GM18858 (cell line): ENCODE measurements around the gene TNFSF8.

Experiments used
- ATAC-seq: cut with Tn5 transposase; IDR thresholded peaks from one replicate; pipeline ENCODE4 v1.9.1; 2021; ENCODE audit not compliant: unreplicated experiment

TNFSF8 gene

GRCh38 chr9:114930056-114930812, at the start of gene TNFSF8:
TNFSF8 (minus strand) TSS chr9:114930591; CDS start chr9:114930303, 288 bp downstream.
- no peak for ATAC-seq

- ATAC-seq, result no peak
Observed at GRCh38 chr9:114973216-114973615, 42.8 kb upstream of the TNFSF8 start.

- no peak for ATAC-seq
Observed at GRCh38 chr9:114972510-114973136, 42.2 kb upstream of the TNFSF8 start.

- no peak for ATAC-seq
Observed at GRCh38 chr9:114969269-114969668, 38.9 kb upstream of the TNFSF8 start.

GRCh38 chr9:114968671-114969070, 38.3 kb upstream of the TNFSF8 start:
- no peak for ATAC-seq

- ATAC-seq, result no peak
Observed at GRCh38 chr9:114965564-114965963, 35.2 kb upstream of the TNFSF8 start.

GRCh38 chr9:114962809-114963208, 32.4 kb upstream of the TNFSF8 start:
- ATAC-seq, result no peak

- no peak for ATAC-seq
Observed at GRCh38 chr9:114960276-114960675, 29.9 kb upstream of the TNFSF8 start.

GRCh38 chr9:114958844-114959235, 28.4 kb upstream of the TNFSF8 start:
- ATAC-seq, result no peak

GRCh38 chr9:114958021-114958843, 27.8 kb upstream of the TNFSF8 start:
- ATAC-seq, result no peak

- ATAC-seq, result no peak
Observed at GRCh38 chr9:114957558-114957957, 27.2 kb upstream of the TNFSF8 start.

GRCh38 chr9:114954956-114955582, 24.7 kb upstream of the TNFSF8 start:
- no peak for ATAC-seq

GRCh38 chr9:114953959-114954358, 23.6 kb upstream of the TNFSF8 start:
- no peak for ATAC-seq

- ATAC-seq, result no peak
Observed at GRCh38 chr9:114953046-114953445, 22.7 kb upstream of the TNFSF8 start.

GRCh38 chr9:114950761-114951160, 20.4 kb upstream of the TNFSF8 start:
- no peak for ATAC-seq

GRCh38 chr9:114947058-114947457, 16.7 kb upstream of the TNFSF8 start:
- no peak for ATAC-seq

GRCh38 chr9:114945616-114946412, 15.4 kb upstream of the TNFSF8 start:
- no peak for ATAC-seq

- ATAC-seq, result no peak
Observed at GRCh38 chr9:114941376-114941775, 11.0 kb upstream of the TNFSF8 start.

- ATAC-seq, result no peak
Observed at GRCh38 chr9:114938687-114939575, 8.5 kb upstream of the TNFSF8 start.
